ENCODE results near the gene STUM. TPM values are rescaled to one million over a fixed set of nuclear protein-coding genes. Genes with fewer than 3 reads are reported as not detected.
A peak's percentile ranks its signal among the peaks of the same experiment; 100 is the strongest.

The STUM gene
- total RNA-seq, 4 donors from 2014 or later, result 0.15 to 3.2 (median 0.34) TPM

DNA sequence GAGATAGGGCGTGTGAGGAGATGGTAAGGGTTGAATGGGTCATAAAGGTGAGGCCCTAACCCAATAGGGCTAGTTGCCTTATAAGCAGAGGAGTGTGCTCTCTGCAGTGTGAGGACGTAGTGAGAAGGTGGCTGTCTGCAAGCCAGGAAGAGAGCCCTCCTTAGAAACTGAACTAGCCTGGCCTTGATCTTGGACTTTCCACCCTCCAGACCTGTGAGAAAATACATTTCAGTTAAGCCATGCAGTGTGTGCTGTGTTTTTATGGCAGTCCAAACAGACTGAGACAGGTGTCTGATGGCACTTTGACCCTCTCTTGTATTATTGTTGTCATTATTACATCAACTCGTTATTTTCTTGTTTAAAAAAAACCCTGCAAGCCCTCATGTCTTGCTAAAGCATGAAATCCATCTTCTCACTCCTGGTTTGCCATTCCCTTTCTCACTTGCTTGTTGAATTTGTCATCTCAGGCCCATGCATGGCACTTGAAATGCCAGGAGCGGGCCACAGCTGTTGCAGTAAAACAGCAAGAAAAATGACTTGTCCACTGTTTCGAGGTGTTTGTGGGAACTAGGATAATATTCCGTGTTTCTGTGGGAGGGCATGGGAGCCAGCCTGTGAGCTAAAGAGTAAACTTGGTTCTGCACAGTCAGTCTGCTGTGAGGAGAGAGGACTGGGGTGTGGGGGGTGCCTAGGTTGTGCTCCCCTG lies 78.6 kb downstream of the STUM start:
- Histone ChIP-seq H3K27me3 (no peaks in the 10 kb centered on the region), H3K9me3 (peaks cover 0 to 2% (median 0%) of the 10 kb centered on the region in 3 donors), H3K4me1 (peaks cover 0 to 24% (median 18%) of the 10 kb centered on the region in 3 donors), H3K36me3 (peaks cover 0 to 12% (median 0%) of the 10 kb centered on the region in 3 donors), H3K27ac (peak overlapping the region in 3 of 4 donors; percentile 60 to 78 (median 73)), H3K4me3 (no peak overlapping the region)
- no peak for TF ChIP-seq POLR2A (IDR thresholded peaks at IDR 0.05)
- TF ChIP-seq CTCF (IDR thresholded peaks at IDR 0.05), result no peak
- intact Hi-C loops (cut with DNase I), result no loop called here
- WGBS, 2 donors, result 58 to 74% methylated on average over 6 of the region's 6 CpGs
- DNase-seq, result no peak

GRCh38 chr1:226627924-226628611 lies 79.5 kb downstream of the STUM start:
- Histone ChIP-seq H3K9me3 (no peaks in the 10 kb centered on the region), H3K4me3 (no peak overlapping the region), H3K27me3 (no peaks in the 10 kb centered on the region), H3K27ac (peak overlapping the region in 3 of 4 donors; percentile 54 to 73 (median 60)), H3K36me3 (peaks cover 0 to 13% (median 0%) of the 10 kb centered on the region in 3 donors), H3K4me1 (peaks cover 0 to 32% (median 22%) of the 10 kb centered on the region in 3 donors)
- intact Hi-C loops (cut with DNase I), result no loop called here
- TF ChIP-seq CTCF (IDR thresholded peaks at IDR 0.05) (no peak), POLR2A (IDR thresholded peaks at IDR 0.05) (no peak)
- WGBS, 2 donors, result 65 to 72% methylated on average over 9 to 11 of the region's 11 CpGs
- no peak for DNase-seq

- Histone ChIP-seq H3K36me3 (peaks cover 0 to 19% (median 0%) of the 10 kb centered on the region in 3 donors), H3K27ac (peak overlapping the region in 3 of 4 donors; percentile 54 to 73 (median 60)), H3K9me3 (no peaks in the 10 kb centered on the region), H3K4me1 (peaks cover 1 to 39% (median 28%) of the 10 kb centered on the region in 3 donors), H3K4me3 (no peak overlapping the region), H3K27me3 (no peaks in the 10 kb centered on the region)
- WGBS, 2 donors, result 60 to 79% methylated on average over 10 of the region's 10 CpGs
- DNase-seq, result no peak
- no peak for TF ChIP-seq POLR2A (IDR thresholded peaks at IDR 0.05)
- intact Hi-C loops (cut with DNase I), result no loop called here
Observed at GRCh38 chr1:226628612-226629155, 80.1 kb downstream of the STUM start.

- intact Hi-C loops (cut with DNase I), result no loop called here
- no peak for TF ChIP-seq POLR2A (IDR thresholded peaks at IDR 0.05)
- no peak for TF ChIP-seq CTCF (IDR thresholded peaks at IDR 0.05)
- Histone ChIP-seq H3K36me3 (peaks cover 0 to 26% (median 0%) of the 10 kb centered on the region in 3 donors), H3K27me3 (no peaks in the 10 kb centered on the region), H3K4me3 (no peak overlapping the region), H3K27ac (peak overlapping the region in 2 of 4 donors; percentile 60 to 73), H3K4me1 (peaks cover 7 to 45% (median 35%) of the 10 kb centered on the region in 3 donors), H3K9me3 (no peaks in the 10 kb centered on the region)
- WGBS, 2 donors, result 84 to 94% methylated on average over 10 to 11 of the region's 18 CpGs
- DNase-seq, result no peak
Observed at GRCh38 chr1:226629210-226629895, 80.8 kb downstream of the STUM start.

- DNase-seq, result no peak
- intact Hi-C loops (cut with DNase I), result loop anchor here (5.0 kb wide), 1 partner anchor 202 kb away; no protein-coding TSS in a partner anchor
- 97% methylated on average over 3 of the region's 6 CpGs for WGBS, 2 donors
Observed at GRCh38 chr1:226629896-226630550, 81.5 kb downstream of the STUM start.

More at GRCh38 chr1:226629896-226630550, 81.5 kb downstream of the STUM start:
- peaks cover 11 to 52% (median 42%) of the 10 kb centered on the region in 3 donors for H3K4me1 ChIP-seq
- H3K9me3 ChIP-seq, result no peaks in the 10 kb centered on the region
- H3K27ac ChIP-seq, result peak overlapping the region in 1 of 4 donors; percentile 73
- peaks cover 0 to 32% (median 0%) of the 10 kb centered on the region in 3 donors for H3K36me3 ChIP-seq
- TF ChIP-seq POLR2A (IDR thresholded peaks at IDR 0.05), result no peak
- TF ChIP-seq CTCF (IDR thresholded peaks at IDR 0.05), result no peak
- H3K27me3 ChIP-seq, result no peaks in the 10 kb centered on the region
- H3K4me3 ChIP-seq, result no peak overlapping the region
